Sigmoid colon (tissue), 4 donors: ENCODE data around the gene SLC1A2.

Experiments
- CTCF ChIP-seq, 4 experiments: fragments of 450-650 bp in 3 of 4; fragments of 200-600 bp in 1 of 4; IDR thresholded peaks; one replicate each; pipeline ENCODE4 v1.5.1; 2016 to 2019; ENCODE audit warnings: antibody characterized with exemption in 4 of 4, mild to moderate bottlenecking in 3 of 4, moderate library complexity in 2 of 4
- EP300 ChIP-seq, 4 donors: sonication (generic); formaldehyde crosslinking; IDR thresholded peaks; one replicate each; pipeline ENCODE4 v1.6.1; 2017; ENCODE audit warnings: antibody characterized with exemption in 4 of 4
- POLR2A ChIP-seq, 2 donors: fragments of 450-650 bp; IDR thresholded peaks; one replicate each; pipeline ENCODE4 v1.6.1; 2016; ENCODE audit warnings: antibody characterized with exemption in 2 of 2, mild to moderate bottlenecking in 2 of 2, moderate library complexity in 2 of 2
- POLR2AphosphoS5 ChIP-seq, 4 donors: sonication (generic); formaldehyde crosslinking; IDR thresholded peaks; one replicate each; pipeline ENCODE4 v1.6.1; 2017; ENCODE audit warnings: antibody characterized with exemption in 4 of 4

GRCh38 chr11:35433588-35433987 lies 14.2 kb upstream of the SLC1A2 start:
- TF ChIP-seq CTCF (IDR thresholded peaks at IDR 0.05) (no peak), POLR2AphosphoS5 (IDR thresholded peaks at IDR 0.05) (no peak), EP300 (IDR thresholded peaks at IDR 0.05) (no peak), POLR2A (IDR thresholded peaks at IDR 0.05) (no peak)
